NCI-H345 treated with DMSO at 0.1 percent for 48 hours (cell line): ENCODE results near the gene TRMT2A.
A peak's percentile ranks its signal among the peaks of the same experiment; 100 is the strongest.
"Not testable (repeated sequence)": the region's sequence is repeated elsewhere in the genome, so short reads cannot be mapped to it uniquely, and the experiment has no call there.

Source experiments
- DNase-seq: peaks from one replicate; lab custom pipeline; 2025; ENCODE audit not compliant: unreplicated experiment; lab: John Stamatoyannopoulos, UW

Gene TRMT2A

GRCh38 chr22:20088263-20088648, 28.8 kb downstream of the TRMT2A start:
- no peak for DNase-seq

GRCh38 chr22:20087319-20088262, 29.4 kb downstream of the TRMT2A start:
- DNase-seq, result no peak

DNA sequence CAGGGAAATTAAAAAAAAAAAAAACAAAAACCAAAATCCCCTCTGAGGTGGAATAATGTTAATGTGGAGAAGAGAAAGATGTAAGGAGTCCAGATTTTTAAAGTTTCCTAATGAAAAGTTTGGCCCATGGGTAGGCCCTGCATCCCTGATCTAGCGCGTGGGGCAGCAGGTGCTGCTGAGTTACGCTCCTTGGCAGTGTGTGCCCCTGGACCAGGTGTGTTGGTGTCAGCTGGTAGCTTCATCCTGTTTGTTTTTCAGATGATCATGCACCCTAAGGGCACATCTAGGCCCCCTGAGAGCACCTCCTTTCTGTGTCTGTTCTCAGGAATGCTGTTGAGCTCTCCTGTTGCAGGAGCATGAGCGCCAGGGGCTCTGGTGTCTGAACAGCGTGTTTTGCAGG, 30.3 kb downstream of the TRMT2A start:
- DNase-seq, result no peak

DNA sequence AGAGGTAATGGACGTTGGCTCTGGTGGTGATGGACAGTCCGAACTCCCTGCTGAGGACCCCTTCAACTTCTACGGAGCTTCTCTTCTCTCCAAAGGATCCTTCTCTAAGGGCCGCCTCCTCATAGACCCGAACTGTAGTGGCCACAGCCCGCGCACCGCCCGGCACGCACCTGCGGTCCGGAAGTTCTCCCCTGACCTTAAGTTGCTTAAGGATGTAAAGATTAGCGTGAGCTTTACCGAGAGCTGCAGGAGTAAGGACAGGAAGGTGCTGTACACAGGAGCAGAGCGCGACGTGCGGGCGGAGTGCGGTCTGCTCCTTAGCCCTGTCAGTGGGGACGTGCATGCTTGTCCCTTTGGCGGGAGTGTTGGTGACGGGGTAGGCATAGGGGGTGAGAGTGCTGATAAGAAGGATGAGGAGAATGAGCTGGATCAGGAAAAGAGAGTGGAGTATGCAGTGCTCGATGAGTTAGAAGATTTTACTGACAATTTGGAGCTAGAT, 30.9 kb downstream of the TRMT2A start:
- DNase-seq, result no peak

DNA sequence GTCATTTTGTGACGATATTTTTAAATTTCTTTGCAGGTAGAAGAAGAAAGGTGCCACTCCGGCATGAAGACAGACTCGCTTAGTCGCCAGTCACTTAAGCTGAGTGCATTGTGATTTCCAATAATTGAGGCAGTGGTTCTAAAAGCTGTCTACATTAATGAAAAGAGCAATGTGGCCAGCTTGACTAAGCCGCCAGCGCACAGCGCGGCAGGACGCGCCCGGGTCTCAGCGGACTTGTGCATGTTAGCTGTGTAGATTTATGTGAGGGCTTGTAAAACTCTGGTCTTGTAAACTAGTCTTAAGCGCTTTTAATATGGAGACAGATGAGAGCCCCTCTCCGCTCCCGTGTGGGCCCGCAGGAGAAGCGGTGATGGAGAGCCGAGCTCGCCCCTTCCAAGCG, 31.4 kb downstream of the TRMT2A start:
- no peak for DNase-seq

- no peak for DNase-seq
Measured at GRCh38 chr22:20084547-20085413, 32.2 kb downstream of the TRMT2A start.

- DNase-seq, result no peak
Measured at GRCh38 chr22:20083891-20084546, 33.0 kb downstream of the TRMT2A start.

GRCh38 chr22:20083157-20083890, 33.7 kb downstream of the TRMT2A start:
- DNase-seq, result no peak

DNA sequence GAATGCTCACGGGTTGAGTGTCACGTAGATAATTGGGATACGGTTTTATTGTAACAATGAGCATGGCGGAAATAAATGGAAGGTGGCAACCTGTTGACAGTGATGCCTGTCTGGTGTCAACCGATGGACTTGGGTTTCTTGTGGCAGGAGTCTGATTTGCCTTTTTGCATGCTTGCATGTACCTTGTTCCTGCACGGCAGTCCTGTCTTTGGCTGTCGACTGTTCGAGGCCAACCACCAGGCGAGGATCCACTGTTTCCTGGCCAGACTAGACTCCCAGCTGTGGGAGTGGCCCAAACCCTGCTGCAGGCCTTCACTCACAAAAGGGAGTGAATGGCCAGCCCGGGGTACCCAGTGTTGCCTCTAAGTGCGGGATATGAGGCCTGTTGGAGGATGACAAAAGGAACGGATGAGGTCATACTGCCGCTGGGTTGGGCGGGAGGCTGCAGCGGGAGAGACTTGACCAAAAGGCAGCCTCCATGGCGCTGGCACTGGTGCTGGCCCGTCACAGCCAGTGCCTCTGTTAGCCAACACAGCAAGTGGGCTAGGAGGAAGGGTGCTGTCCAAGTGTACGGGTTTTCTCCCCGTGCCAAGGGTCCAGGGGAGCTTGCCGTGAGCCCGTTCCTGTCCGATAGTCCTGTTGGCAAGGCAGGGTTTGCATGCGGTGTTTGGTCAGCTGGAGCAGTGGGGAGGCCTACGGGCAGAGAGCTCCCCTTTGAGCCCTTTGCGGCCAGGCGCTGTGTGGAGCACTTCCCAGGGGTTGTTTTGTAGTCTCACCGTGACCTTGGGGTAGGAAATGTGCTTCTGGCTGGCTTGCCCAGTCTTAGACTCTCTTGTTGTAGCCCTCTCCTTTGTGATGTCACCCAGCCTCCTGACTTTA, 36.0 kb downstream of the TRMT2A start:
- no peak for DNase-seq

- DNase-seq, result no peak
Measured at GRCh38 chr22:20080445-20080775, 36.6 kb downstream of the TRMT2A start.

- peak; percentile 71 for DNase-seq
Measured at GRCh38 chr22:20079745-20080444, 37.1 kb downstream of the TRMT2A start, which contains the start of gene DGCR8. TSS of gene DGCR8 (plus strand) at chr22:20080241. CDS start at chr22:20085964, 5,723 bp downstream.

DNA sequence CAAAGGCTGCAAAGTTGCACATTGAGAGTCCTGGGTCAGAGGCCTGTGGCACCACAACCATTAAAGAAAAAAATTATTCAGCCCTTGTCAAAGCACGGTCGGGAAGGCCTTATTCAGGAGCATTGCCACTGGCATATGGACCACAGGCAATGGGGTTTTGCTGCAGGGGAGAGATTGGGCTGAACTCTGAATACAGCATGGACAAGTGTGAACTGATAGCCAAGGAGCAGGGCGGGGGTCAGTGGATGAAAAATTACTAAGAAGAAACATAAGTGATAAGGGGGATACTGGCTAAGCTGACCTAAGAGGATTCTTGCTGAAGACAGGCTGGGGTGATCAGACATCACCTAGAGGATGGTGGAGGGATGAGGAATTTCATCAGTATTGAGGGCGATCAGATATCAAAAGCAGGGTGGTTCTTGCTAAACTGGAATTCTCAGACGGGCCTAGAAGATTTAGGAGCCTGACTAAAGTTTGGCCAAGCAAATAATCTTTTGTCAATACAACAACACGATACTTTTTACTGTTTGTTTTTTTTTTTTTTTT, 40.3 kb downstream of the TRMT2A start:
- no peak for DNase-seq

DNA sequence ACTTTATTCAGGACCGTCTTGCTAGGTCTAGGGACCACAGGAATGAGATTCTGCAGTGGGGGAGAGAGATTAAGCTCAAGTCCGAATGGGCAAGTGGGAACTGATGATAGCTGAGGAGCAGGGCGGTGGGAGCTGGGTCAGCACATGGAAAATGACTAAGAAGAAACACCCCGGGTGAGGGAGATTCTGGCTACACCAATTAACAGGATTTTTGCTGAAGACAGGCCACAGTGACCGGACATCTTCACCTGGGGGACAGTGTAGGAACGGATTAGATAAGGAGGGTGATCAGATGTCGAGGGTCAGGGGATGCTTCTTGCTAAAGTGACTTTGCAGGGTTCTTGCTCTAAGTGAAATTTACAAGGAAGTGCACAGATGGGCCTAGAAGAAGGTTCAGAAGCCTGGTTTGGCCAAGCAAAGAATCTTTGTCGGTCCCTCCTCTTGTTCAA, 45.5 kb downstream of the TRMT2A start:
- no peak for DNase-seq

DNA sequence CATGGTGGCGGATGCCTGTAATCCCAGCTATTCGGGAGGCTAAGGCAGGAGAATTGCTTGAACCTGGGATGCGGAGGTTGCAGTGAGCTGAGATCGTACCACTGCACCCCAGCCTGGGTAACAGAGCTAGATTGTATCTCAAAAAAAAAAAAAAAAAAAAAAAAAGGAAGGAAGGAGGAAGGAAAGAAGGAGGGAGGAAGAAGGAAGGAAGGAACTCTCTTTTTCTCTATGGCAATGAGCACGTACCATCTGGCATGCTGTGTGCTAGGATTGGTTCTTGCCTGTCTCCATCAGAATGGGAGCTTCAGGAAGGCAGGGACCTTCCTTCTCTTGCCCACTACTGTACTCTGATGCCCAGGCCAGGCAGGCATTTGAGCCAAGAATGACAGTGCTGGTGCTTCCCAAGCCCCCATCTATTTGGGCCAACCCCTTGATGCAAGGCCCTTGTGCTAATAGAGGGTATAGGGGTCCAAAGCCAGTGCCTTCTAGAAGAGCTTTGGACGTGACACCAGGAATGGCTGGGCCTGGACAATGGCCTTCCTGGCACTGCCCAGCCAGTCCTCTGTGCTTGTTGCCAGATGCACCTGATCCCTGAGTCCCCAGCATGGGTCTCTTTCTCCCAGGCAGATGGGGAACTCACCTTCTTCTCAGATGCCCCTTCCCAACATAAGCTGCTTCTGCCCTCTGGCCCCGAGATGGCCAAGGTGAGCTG, 47.5 kb downstream of the TRMT2A start:
- no peak for DNase-seq

DNA sequence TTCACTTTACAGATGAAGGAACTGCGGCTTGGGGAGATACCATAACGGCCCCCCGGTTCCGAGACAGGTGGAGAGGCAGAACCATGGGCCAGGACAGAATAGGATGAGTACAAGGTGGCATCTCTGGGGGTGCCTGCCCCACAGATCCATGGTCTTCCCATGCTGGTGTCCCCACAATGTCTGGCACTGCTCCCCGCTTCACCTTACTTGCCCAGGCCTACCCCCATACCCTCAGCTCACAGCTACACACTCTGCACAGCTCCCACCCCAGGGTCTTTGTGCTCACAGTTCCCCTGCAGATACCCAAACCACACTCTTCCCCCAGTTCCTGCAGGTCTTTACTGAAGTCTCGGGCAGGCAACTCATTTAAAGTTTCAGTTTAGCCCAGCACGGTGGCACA, 48.4 kb downstream of the TRMT2A start:
- DNase-seq, result no peak

DNA sequence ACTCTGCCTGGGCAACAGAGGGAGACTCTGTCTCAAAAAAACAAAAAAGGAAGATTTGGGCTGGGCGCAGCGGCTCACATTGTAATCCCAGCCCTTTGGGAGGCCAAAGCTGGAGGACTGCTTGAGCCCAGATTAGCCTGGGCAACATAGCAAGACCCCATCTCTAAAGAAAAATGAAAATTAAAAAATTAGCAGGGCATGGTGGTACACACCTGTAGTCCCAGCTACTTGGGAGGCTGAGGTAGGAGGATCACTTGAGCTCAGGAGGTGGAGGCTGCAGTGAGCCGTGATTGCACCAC, 49.7 kb downstream of the TRMT2A start:
- DNase-seq, result not testable (repeated sequence)

DNA sequence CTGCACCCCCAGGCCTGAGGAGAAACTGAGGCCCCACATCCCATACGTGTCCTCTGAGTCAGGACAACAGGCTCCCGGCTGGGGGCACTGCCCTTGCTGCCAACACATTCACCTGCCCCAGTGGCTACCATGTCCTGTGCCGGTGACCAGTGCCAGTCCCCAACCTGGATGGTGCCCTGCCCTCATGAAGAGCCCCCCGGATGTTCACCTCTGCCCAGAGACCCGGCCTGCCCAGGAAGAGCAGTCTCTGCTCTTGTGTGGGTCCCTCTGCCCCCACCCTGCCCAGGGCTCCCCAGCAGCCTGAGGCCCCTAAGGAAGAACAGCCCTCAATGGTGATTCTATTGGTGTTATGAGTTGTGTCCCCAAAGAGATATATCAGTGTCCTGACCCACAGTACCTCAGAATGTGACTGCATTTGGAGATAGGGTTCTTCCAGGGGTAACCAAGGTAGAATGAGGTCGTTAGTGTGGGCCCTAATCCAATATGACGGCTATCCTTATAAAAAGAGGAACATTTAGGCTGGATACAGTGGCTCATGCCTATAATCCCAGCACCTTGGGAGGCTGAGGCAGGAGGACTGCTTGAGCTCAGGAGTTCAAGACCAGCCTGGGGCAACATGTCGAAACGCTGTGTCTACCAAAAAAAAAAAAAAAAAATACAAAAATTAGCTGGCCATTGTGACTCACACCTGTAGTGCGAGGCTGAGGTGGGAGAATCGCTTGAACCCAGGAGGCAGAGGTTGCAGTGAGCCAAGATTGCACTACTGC, 50.2 kb downstream of the TRMT2A start:
- no peak for DNase-seq
